H9 (cell line): ENCODE data around the gene SIDT2. TPM values are rescaled to one million over a fixed set of nuclear protein-coding genes. Genes with fewer than 3 reads are reported as not detected.
"Not testable (repeated sequence)": the region's sequence is repeated elsewhere in the genome, so short reads cannot be mapped to it uniquely, and the experiment has no call there.

Experiments used
- DNase-seq: peaks from one replicate; pipeline ENCODE4 v3.0.0-alpha.2; 2017
- H2AFZ ChIP-seq: one replicate; pipeline ENCODE4 v1.6.1; 2013; ENCODE audit warnings: mild to moderate bottlenecking, low read length, control low read depth, moderate library complexity
- H2AK5ac ChIP-seq: 2 replicates; pipeline ENCODE4 v1.6.1; 2013; ENCODE audit warnings: low read length, control low read depth, mixed read lengths; ENCODE audit not compliant: insufficient read length
- H2BK120ac ChIP-seq: one replicate; pipeline ENCODE4 v1.6.1; 2013; ENCODE audit warnings: low read depth, mild to moderate bottlenecking, low read length, control low read depth, inconsistent platforms; ENCODE audit not compliant: poor library complexity, severe bottlenecking
- H2BK12ac ChIP-seq: 2 replicates; pipeline ENCODE4 v1.6.1; 2013; ENCODE audit warnings: low read length, control low read depth, mixed read lengths, low read depth; ENCODE audit not compliant: insufficient read length
- H2BK15ac ChIP-seq: 2 replicates; pipeline ENCODE4 v1.6.1; 2013; ENCODE audit warnings: low read depth, low read length, control low read depth
- H2BK20ac ChIP-seq: one replicate; pipeline ENCODE4 v1.6.1; 2013; ENCODE audit warnings: low read depth, mild to moderate bottlenecking, low read length, control low read depth, inconsistent platforms; ENCODE audit not compliant: poor library complexity, severe bottlenecking
- H2BK5ac ChIP-seq: 2 replicates; pipeline ENCODE4 v1.6.1; 2013; ENCODE audit warnings: low read length, control low read depth, mixed read lengths; ENCODE audit not compliant: insufficient read length
- H3K14ac ChIP-seq: 2 replicates; pipeline ENCODE4 v1.6.1; 2013; ENCODE audit warnings: low read length, control low read depth; ENCODE audit not compliant: insufficient read depth
- H3K18ac ChIP-seq: 2 replicates; pipeline ENCODE4 v1.6.1; 2013; ENCODE audit warnings: low read depth, mild to moderate bottlenecking, mixed read lengths, low read length, control low read depth; ENCODE audit not compliant: insufficient read length
- H3K23ac ChIP-seq: 2 replicates; pipeline ENCODE4 v1.6.1; 2013; ENCODE audit warnings: low read length, control low read depth, mixed read lengths, low read depth; ENCODE audit not compliant: insufficient read length
- H3K23me2 ChIP-seq: 2 replicates; pipeline ENCODE4 v1.6.1; 2013; ENCODE audit warnings: low read depth, mild to moderate bottlenecking, mixed read lengths, low read length, control low read depth; ENCODE audit not compliant: insufficient read length, poor library complexity, severe bottlenecking
- H3K27ac ChIP-seq: 2 replicates; pipeline ENCODE4 v1.5.1; 2013; ENCODE audit warnings: low read length, control low read depth, mixed read lengths, low read depth; ENCODE audit not compliant: insufficient read length
- H3K27me3 ChIP-seq: 2 replicates; pipeline ENCODE4 v1.6.1; 2013; ENCODE audit warnings: low read length, control low read depth, inconsistent platforms; ENCODE audit not compliant: insufficient read depth
- H3K4ac ChIP-seq: 2 replicates; pipeline ENCODE4 v1.6.1; 2013; ENCODE audit warnings: low read depth, mild to moderate bottlenecking, control low read depth, inconsistent platforms, low read length, moderate library complexity
- H3K4me1 ChIP-seq: 2 replicates; pipeline ENCODE4 v1.6.1; 2013; ENCODE audit warnings: low read length, control low read depth, inconsistent platforms; ENCODE audit not compliant: insufficient read depth
- H3K4me2 ChIP-seq: 2 replicates; pipeline ENCODE4 v1.6.1; 2013; ENCODE audit warnings: low read length, control low read depth, mixed read lengths; ENCODE audit not compliant: insufficient read length, insufficient read depth
- H3K56ac ChIP-seq: 2 replicates; pipeline ENCODE4 v1.6.1; 2013; ENCODE audit warnings: low read depth, mild to moderate bottlenecking, mixed read lengths, low read length, control low read depth; ENCODE audit not compliant: insufficient read length
- H3K79me1 ChIP-seq: 2 replicates; pipeline ENCODE4 v1.6.1; 2013; ENCODE audit warnings: low read depth, mild to moderate bottlenecking, moderate library complexity, low read length, control low read depth, inconsistent platforms; ENCODE audit not compliant: insufficient read depth, poor library complexity, severe bottlenecking
- H3K79me2 ChIP-seq: 2 replicates; pipeline ENCODE4 v1.6.1; 2013; ENCODE audit warnings: low read length, control low read depth, inconsistent platforms; ENCODE audit not compliant: insufficient read depth
- H3K9ac ChIP-seq: 2 replicates; pipeline ENCODE4 v1.6.1; 2013; ENCODE audit warnings: low read length, control low read depth, mixed read lengths; ENCODE audit not compliant: insufficient read length; ENCODE audit errors: extremely low read depth
- H3K9me3 ChIP-seq: one replicate; pipeline ENCODE4 v1.6.1; 2013; ENCODE audit warnings: low read depth, low read length, inconsistent platforms; ENCODE audit not compliant: control insufficient read depth
- H3T11ph ChIP-seq: one replicate; pipeline ENCODE4 v1.6.1; 2013; ENCODE audit warnings: mild to moderate bottlenecking, low read length, control low read depth, inconsistent platforms
- H4K20me1 ChIP-seq: one replicate; pipeline ENCODE4 v1.6.1; 2013; ENCODE audit not compliant: control insufficient read depth, insufficient read length, insufficient read depth
- H4K5ac ChIP-seq: 2 replicates; pipeline ENCODE4 v1.6.1; 2013; ENCODE audit warnings: low read depth, mild to moderate bottlenecking, mixed read lengths, low read length, control low read depth; ENCODE audit not compliant: insufficient read length
- H4K8ac ChIP-seq: replicated peaks from 2 replicates; pipeline ENCODE4 v1.6.1; 2013; ENCODE audit warnings: low read length, control low read depth, mixed read lengths, low read depth; ENCODE audit not compliant: insufficient read length
- H4K91ac ChIP-seq: 2 replicates; pipeline ENCODE4 v1.6.1; 2013; ENCODE audit warnings: low read depth, mild to moderate bottlenecking, moderate library complexity, mixed read lengths, low read length, control low read depth; ENCODE audit not compliant: insufficient read length
- H3K27ac Mint-ChIP-seq, 3 experiments: 2 replicates in 2 of 3; 3 replicates in 1 of 3; pipeline ENCODE4 v1.8.0; 2020 to 2021; ENCODE audit warnings: mixed read lengths in 3 of 3, mild to moderate bottlenecking in 1 of 3, moderate library complexity in 1 of 3
- H3K27me3 Mint-ChIP-seq: 2 replicates; pipeline ENCODE4 v1.8.0; 2021; ENCODE audit warnings: low read depth, mild to moderate bottlenecking, moderate library complexity, mixed read lengths
- H3K36me3 Mint-ChIP-seq, 3 experiments: 2 replicates in 2 of 3; 3 replicates in 1 of 3; pipeline ENCODE4 v1.8.0; 2020 to 2021; ENCODE audit warnings: low read depth in 3 of 3, mixed read lengths in 3 of 3; ENCODE audit not compliant: insufficient read depth in 1 of 3
- H3K4me1 Mint-ChIP-seq, 2 experiments: 2 replicates each; pipeline ENCODE4 v1.8.0; 2020; ENCODE audit warnings: mixed read lengths in 2 of 2
- H3K4me3 Mint-ChIP-seq, 2 experiments: 2 replicates in 1 of 2; 3 replicates in 1 of 2; pipeline ENCODE4 v1.8.0; 2020 to 2021; ENCODE audit warnings: mild to moderate bottlenecking in 2 of 2, mixed read lengths in 2 of 2, moderate library complexity in 1 of 2
- H3K9me3 Mint-ChIP-seq, 2 experiments: 2 replicates in 1 of 2; 3 replicates in 1 of 2; pipeline ENCODE4 v1.8.0; 2020; ENCODE audit warnings: mild to moderate bottlenecking in 2 of 2, mixed read lengths in 2 of 2, moderate library complexity in 1 of 2
- WGBS: extraction: QIAGEN DNeasy Blood & Tissue Kit; methylation state at CpG from one replicate; pipeline ENCODE4 v1.1.7; 2013; ENCODE audit warnings: missing lambda C conversion rate, low lambda C conversion rate, mixed read lengths; ENCODE audit not compliant: insufficient read length; ENCODE audit errors: extremely low coverage; 5-methylcytosine and 5-hydroxymethylcytosine counted together
- total RNA-seq: library from RNA; stranded (reverse); gene quantifications from 2 replicates; pipeline ENCODE4 v1.2.1, GENCODE V29; 2021
- TF ChIP-seq, protein P1 (sequence below): fragments of 200-600 bp; sonication (generic); conservative IDR thresholded peaks from 3 replicates; pipeline ENCODE4 v1.8.0; 2021; ENCODE audit warnings: antibody characterized with exemption, mild to moderate bottlenecking

The SIDT2 gene
- total RNA-seq, 1 experiment from 2014 or later = 18.3 TPM

DNA sequence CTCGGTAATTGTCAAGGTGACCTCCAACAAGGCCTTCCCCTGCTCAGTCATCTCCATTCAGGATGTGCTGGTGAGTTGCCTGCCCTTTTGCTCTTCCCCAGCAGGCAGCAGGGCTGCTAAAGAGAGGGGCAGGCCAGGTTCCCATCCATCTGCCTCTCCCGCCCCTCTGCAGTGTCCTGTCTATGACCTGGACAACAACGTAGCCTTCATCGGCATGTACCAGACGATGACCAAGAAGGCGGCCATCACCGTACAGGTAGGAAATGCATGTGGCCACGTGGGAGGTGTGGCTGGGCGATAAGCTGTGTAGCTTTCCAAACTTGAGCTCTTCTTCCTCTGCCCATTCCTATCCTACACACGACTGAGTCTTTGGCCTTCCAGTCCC is 4.0 kb downstream of the SIDT2 start:
- Mint-ChIP-seq H3K27ac (no peak overlapping the region), H3K4me1 (peaks cover 21 to 27% of the 10 kb centered on the region in 2 experiments), H3K36me3 (peaks cover 0 to 16% (median 13%) of the 10 kb centered on the region in 3 experiments; a peak in 4 of 7 replicates), H3K27me3 (peaks cover 4% of the 10 kb centered on the region; the same call in 1 of the 2 replicates), H3K9me3 (no peaks in the 10 kb centered on the region), H3K4me3 (no peak overlapping the region; a peak in 1 of 5 replicates)
- H3K4ac ChIP-seq = no peak overlapping the region
- no peaks in the 10 kb centered on the region for H3K9me3 ChIP-seq
- H3K18ac ChIP-seq = no peak overlapping the region
- no peak overlapping the region for H3K14ac ChIP-seq
- peaks cover 14% of the 10 kb centered on the region for H3K23me2 ChIP-seq
- no peak overlapping the region for H4K5ac ChIP-seq
- no peak overlapping the region for H3K23ac ChIP-seq
- no peak overlapping the region for H2BK15ac ChIP-seq
- no peak overlapping the region for H3K56ac ChIP-seq
- no peak overlapping the region for H3K4me2 ChIP-seq
- H2BK5ac ChIP-seq = no peak overlapping the region
- no peak overlapping the region for H3K9ac ChIP-seq
- no peaks in the 10 kb centered on the region for H3K27me3 ChIP-seq
- H4K91ac ChIP-seq = no peak overlapping the region
- no peaks in the 10 kb centered on the region for H3K79me1 ChIP-seq
- no peak overlapping the region for H2AFZ ChIP-seq
- no peak overlapping the region for H2BK12ac ChIP-seq
- H3K79me2 ChIP-seq = no peaks in the 10 kb centered on the region
- no peak overlapping the region for H4K8ac ChIP-seq
- no peaks in the 10 kb centered on the region for H4K20me1 ChIP-seq
- no peak overlapping the region for H3K27ac ChIP-seq
- no peak overlapping the region for H3T11ph ChIP-seq
- peaks cover 6% of the 10 kb centered on the region; the same call in 1 of the 2 replicates for H3K4me1 ChIP-seq
- no peak overlapping the region for H2BK120ac ChIP-seq
- H2BK20ac ChIP-seq = no peak overlapping the region
- no CpG with 5 or more reads among the region's 10 CpGs for WGBS
- DNase-seq = no peak
- TF ChIP-seq, protein P1, sequence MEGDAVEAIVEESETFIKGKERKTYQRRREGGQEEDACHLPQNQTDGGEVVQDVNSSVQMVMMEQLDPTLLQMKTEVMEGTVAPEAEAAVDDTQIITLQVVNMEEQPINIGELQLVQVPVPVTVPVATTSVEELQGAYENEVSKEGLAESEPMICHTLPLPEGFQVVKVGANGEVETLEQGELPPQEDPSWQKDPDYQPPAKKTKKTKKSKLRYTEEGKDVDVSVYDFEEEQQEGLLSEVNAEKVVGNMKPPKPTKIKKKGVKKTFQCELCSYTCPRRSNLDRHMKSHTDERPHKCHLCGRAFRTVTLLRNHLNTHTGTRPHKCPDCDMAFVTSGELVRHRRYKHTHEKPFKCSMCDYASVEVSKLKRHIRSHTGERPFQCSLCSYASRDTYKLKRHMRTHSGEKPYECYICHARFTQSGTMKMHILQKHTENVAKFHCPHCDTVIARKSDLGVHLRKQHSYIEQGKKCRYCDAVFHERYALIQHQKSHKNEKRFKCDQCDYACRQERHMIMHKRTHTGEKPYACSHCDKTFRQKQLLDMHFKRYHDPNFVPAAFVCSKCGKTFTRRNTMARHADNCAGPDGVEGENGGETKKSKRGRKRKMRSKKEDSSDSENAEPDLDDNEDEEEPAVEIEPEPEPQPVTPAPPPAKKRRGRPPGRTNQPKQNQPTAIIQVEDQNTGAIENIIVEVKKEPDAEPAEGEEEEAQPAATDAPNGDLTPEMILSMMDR = no peak
- H2AK5ac ChIP-seq = no peak overlapping the region

GRCh38 chr11:117183178-117183577 is 4.6 kb downstream of the SIDT2 start:
- not testable (repeated sequence) for H2AK5ac ChIP-seq, H3K9me3 Mint-ChIP-seq, H4K91ac ChIP-seq, H3K9me3 ChIP-seq, H3K27me3 ChIP-seq, H3K4ac ChIP-seq, H4K8ac ChIP-seq, DNase-seq, H3K4me3 Mint-ChIP-seq, H3K18ac ChIP-seq, H3K79me1 ChIP-seq, H3K27ac Mint-ChIP-seq, H2BK20ac ChIP-seq, H3T11ph ChIP-seq, H3K4me1 ChIP-seq, H4K20me1 ChIP-seq, H2BK5ac ChIP-seq, H3K27ac ChIP-seq, H3K56ac ChIP-seq, H2BK120ac ChIP-seq, H3K14ac ChIP-seq, H3K4me2 ChIP-seq, H2BK12ac ChIP-seq, H3K27me3 Mint-ChIP-seq, H2AFZ ChIP-seq, H4K5ac ChIP-seq, H3K79me2 ChIP-seq, H3K23ac ChIP-seq, H3K9ac ChIP-seq, H2BK15ac ChIP-seq
- WGBS = no CpG with 5 or more reads among the region's 13 CpGs
- H3K36me3 Mint-ChIP-seq = peaks cover 0 to 22% (median 13%) of the 10 kb centered on the region in 3 experiments; a peak in 4 of 7 replicates
- H3K4me1 Mint-ChIP-seq = peaks cover 15 to 21% of the 10 kb centered on the region in 2 experiments
- peaks cover 12% of the 10 kb centered on the region for H3K23me2 ChIP-seq
